CD4-positive, alpha-beta T cell treated with Interleukin-17A for 1 hour (primary cell): Measurements from ENCODE around the gene BBS9.

Experiments used
- DNase-seq: peaks from one replicate; pipeline ENCODE4 v3.0.0-alpha.2; 2020

BBS9 gene

GRCh38 chr7:33624215-33624614, 494.9 kb downstream of the BBS9 start:
- DNase-seq: no peak

- no peak for DNase-seq
Measured at GRCh38 chr7:33626869-33627268, 497.5 kb downstream of the BBS9 start.

- DNase-seq: no peak
Measured at GRCh38 chr7:33627741-33628140, 498.4 kb downstream of the BBS9 start.

- DNase-seq: no peak
Measured at GRCh38 chr7:33628894-33629293, 499.5 kb downstream of the BBS9 start.

GRCh38 chr7:33630359-33630758, 501.0 kb downstream of the BBS9 start:
- no peak for DNase-seq

GRCh38 chr7:33632322-33632721, 503.0 kb downstream of the BBS9 start:
- no peak for DNase-seq

GRCh38 chr7:33632840-33633525, 503.6 kb downstream of the BBS9 start:
- DNase-seq: no peak

GRCh38 chr7:33634606-33635005, 505.2 kb downstream of the BBS9 start:
- DNase-seq: no peak

- DNase-seq: no peak
Measured at GRCh38 chr7:33636359-33636758, 507.0 kb downstream of the BBS9 start.

GRCh38 chr7:33639552-33640197, 510.3 kb downstream of the BBS9 start:
- DNase-seq: no peak

GRCh38 chr7:33640741-33641140, 511.4 kb downstream of the BBS9 start:
- no peak for DNase-seq

- DNase-seq: no peak
Measured at GRCh38 chr7:33642312-33642711, 512.9 kb downstream of the BBS9 start.

GRCh38 chr7:33643530-33643929, 514.2 kb downstream of the BBS9 start:
- DNase-seq: no peak

- DNase-seq: no peak
Measured at GRCh38 chr7:33644489-33644888, 515.1 kb downstream of the BBS9 start.

GRCh38 chr7:33645104-33645503, 515.7 kb downstream of the BBS9 start:
- DNase-seq: no peak

GRCh38 chr7:33646166-33646565, 516.8 kb downstream of the BBS9 start:
- no peak for DNase-seq

GRCh38 chr7:33646891-33647391, 517.6 kb downstream of the BBS9 start:
- DNase-seq: no peak

GRCh38 chr7:33649476-33650441, 520.4 kb downstream of the BBS9 start:
- no peak for DNase-seq

GRCh38 chr7:33650828-33651227, 521.5 kb downstream of the BBS9 start:
- no peak for DNase-seq

GRCh38 chr7:33651998-33652515, 522.7 kb downstream of the BBS9 start:
- DNase-seq: no peak

- no peak for DNase-seq
Measured at GRCh38 chr7:33654676-33655075, 525.3 kb downstream of the BBS9 start.
